HG02763 (cell line): Measurements from ENCODE around the gene RNF133.

Source experiments
- ATAC-seq: cut with Tn5 transposase; IDR thresholded peaks from one replicate; pipeline ENCODE4 v1.9.1; 2021; ENCODE audit warnings: mild to moderate bottlenecking, moderate library complexity; ENCODE audit not compliant: unreplicated experiment

Gene RNF133

GRCh38 chr7:122699017-122699416 lies at the start of gene RNF133:
RNF133 (minus strand) TSS chr7:122699117; CDS start chr7:122698918, 199 bp downstream.
- no peak for ATAC-seq

- no peak for ATAC-seq
These were observed 49.3 kb upstream of the RNF133 start for GRCh38 chr7:122748195-122748594.

GRCh38 chr7:122746948-122747347 lies 48.0 kb upstream of the RNF133 start:
- no peak for ATAC-seq

- ATAC-seq, result no peak
These were observed 44.3 kb upstream of the RNF133 start for GRCh38 chr7:122743211-122743610.

- no peak for ATAC-seq
These were observed 40.0 kb upstream of the RNF133 start for GRCh38 chr7:122738947-122739346.

- no peak for ATAC-seq
These were observed 37.3 kb upstream of the RNF133 start for GRCh38 chr7:122736183-122736582.

- no peak for ATAC-seq
These were observed 28.8 kb upstream of the RNF133 start for GRCh38 chr7:122727759-122728158.

- ATAC-seq, result no peak
These were observed 28.4 kb upstream of the RNF133 start for GRCh38 chr7:122727354-122727753.

GRCh38 chr7:122726881-122727280 lies 28.0 kb upstream of the RNF133 start:
- ATAC-seq, result no peak

- no peak for ATAC-seq
These were observed 25.4 kb upstream of the RNF133 start for GRCh38 chr7:122724366-122724765.

- ATAC-seq, result no peak
These were observed 20.2 kb upstream of the RNF133 start for GRCh38 chr7:122719010-122719578.

- ATAC-seq, result no peak
These were observed 18.6 kb upstream of the RNF133 start for GRCh38 chr7:122717356-122718089.

- no peak for ATAC-seq
These were observed 16.3 kb upstream of the RNF133 start for GRCh38 chr7:122715183-122715582.

- no peak for ATAC-seq
These were observed 12.0 kb upstream of the RNF133 start for GRCh38 chr7:122710916-122711315.

GRCh38 chr7:122709930-122710646 lies 11.2 kb upstream of the RNF133 start:
- ATAC-seq, result no peak

- no peak for ATAC-seq
These were observed 7.9 kb upstream of the RNF133 start for GRCh38 chr7:122706836-122707235.

GRCh38 chr7:122702872-122703510 lies 4.1 kb upstream of the RNF133 start, which contains the start of gene RNF148:
RNF148 (minus strand) TSS chr7:122702922; CDS start chr7:122702750, 172 bp downstream.
- no peak for ATAC-seq

- no peak for ATAC-seq
These were observed 3.1 kb downstream of the RNF133 start for GRCh38 chr7:122695816-122696215.

- ATAC-seq, result no peak
These were observed 4.2 kb downstream of the RNF133 start for GRCh38 chr7:122694697-122695096.

GRCh38 chr7:122692769-122693309 lies 6.1 kb downstream of the RNF133 start:
- no peak for ATAC-seq

- ATAC-seq, result no peak
These were observed 7.2 kb downstream of the RNF133 start for GRCh38 chr7:122691569-122692235.
